ENCODE results near the gene KRT76.
"Not testable (repeated sequence)": the region's sequence is repeated elsewhere in the genome, so short reads cannot be mapped to it uniquely, and the experiment has no call there.

Gene KRT76

GRCh38 chr12:52796429-52796794 is 19.3 kb upstream of the KRT76 start:
- DNase-seq: no peak

GRCh38 chr12:52795694-52796428 is 18.7 kb upstream of the KRT76 start, which contains the start of gene KRT3:
Gene KRT3 (minus strand): TSS chr12:52796117. CDS start chr12:52796042, 75 bp downstream.
- no peak for DNase-seq

- not testable (repeated sequence) for DNase-seq
Observed at GRCh38 chr12:52795332-52795674, 18.2 kb upstream of the KRT76 start.

DNA sequence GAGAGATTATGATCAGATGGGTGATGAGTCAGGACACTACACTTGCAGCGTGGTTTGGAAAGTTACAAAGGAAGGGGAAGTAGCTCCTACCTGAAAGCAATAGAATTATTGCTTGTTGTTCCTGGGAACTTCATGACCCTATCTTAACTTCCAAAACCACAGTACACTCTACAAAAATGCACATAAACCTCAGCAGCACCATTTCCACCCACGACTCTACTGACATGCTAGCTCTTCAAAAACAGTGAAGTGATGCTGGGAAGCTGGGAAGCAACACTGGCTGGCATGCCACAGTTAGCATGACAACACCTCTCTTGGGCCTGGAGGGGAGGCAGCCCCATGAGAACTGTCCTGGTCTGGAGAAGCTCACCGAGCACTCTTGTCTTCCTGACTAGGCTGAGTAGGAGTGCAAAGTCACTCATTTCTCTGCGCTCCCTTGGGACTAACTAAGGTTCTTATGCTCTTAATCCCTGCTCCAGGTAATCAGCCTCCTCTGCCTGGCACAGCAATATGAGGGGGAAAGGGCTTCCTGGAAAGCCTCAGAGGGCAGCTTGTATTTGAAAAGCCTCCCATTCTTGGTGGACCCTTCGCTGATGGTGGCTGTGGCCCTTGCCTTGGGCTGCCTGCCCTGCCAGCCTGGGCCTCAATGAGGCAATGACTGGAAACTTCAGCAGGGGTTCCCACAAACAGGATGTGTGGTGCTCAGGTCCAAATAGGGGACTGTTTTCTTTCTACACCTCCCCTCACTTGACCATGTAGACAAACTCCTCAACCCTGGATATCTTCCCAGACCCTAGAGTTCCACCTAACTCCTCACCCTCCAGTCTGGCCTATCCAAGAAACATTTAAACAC is 17.6 kb upstream of the KRT76 start:
- DNase-seq: peak; percentile 69

DNA sequence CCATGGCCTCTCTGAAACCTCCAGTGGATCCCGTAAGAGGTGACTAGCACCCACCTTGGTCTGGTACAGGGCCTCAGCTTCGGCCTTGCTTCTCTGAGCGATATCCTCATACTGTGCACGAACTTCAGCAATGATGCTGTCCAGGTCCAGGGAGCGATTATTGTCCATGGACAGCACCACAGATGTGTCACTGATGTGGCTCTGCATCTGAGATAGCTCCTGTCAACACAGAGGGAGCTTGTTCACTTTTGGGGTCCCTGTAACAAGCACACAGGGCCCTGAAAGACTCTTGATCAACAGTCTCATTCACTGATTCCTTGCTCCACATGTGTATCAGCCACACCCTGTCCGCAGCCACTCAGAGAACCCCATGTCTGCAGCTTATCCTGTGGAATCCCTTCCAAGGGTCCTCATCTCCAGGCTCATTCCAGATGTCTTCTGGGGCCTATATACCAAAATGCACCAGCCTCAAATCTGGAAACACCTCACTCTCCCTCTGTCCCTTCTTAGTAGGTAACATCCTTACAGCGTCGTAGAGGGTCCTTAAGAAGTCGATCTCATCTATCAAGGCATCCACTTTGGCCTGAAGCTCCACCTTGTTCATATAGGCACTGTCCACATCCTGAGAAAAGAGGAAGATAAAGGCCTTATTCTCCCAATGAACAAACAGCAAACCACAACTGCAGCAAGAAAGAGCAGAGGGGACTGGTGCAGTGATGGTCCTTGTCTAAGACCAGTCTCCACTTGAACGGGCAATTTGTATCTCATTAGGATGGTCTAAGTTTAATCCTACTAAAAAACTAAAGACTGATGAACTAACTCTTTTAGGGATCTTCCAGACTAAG is 15.3 kb upstream of the KRT76 start:
- no peak for DNase-seq

DNA sequence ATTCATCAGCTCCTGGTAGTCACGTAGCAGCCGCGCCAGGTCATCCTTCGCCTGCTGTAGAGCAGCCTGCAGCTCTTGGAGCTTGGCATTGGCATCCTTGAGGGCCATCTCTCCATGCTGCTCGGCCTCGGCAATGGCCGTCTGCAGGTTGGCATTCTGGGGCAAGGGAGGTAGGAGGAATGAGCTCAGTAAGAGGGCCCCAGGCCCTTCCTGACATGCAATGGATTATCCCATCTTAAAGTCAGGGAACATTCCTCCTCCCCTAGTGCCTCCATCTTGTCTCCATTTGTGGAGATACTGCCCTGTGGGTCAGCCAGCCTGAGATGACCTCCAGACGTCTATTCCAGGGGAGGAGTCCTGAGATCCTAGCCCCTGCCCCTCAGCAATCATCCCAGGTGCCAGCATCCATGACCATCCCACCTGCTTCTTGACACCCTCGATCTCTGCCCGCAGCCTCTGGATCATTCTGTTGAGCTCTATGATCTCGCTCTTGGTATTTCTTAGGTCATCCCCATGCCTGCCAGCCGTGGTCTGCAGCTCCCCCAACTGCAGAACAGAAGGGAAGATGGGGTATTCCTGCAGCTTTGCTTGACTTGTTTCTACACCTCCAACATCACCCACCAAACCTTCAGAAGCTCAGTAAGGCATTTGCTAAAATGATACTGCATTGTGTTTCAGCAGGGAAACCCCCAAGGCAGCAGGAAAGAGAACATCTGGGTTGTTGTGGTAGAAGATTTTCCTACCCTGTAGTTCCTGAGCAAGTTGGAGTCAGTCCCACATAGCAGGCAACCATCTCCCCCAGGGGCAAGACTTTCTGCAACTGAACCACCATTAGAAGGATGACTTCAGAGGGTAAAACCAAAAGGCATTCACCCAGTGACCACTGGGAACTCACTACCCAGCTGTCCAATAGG is 14.4 kb upstream of the KRT76 start:
- DNase-seq: no peak

DNA sequence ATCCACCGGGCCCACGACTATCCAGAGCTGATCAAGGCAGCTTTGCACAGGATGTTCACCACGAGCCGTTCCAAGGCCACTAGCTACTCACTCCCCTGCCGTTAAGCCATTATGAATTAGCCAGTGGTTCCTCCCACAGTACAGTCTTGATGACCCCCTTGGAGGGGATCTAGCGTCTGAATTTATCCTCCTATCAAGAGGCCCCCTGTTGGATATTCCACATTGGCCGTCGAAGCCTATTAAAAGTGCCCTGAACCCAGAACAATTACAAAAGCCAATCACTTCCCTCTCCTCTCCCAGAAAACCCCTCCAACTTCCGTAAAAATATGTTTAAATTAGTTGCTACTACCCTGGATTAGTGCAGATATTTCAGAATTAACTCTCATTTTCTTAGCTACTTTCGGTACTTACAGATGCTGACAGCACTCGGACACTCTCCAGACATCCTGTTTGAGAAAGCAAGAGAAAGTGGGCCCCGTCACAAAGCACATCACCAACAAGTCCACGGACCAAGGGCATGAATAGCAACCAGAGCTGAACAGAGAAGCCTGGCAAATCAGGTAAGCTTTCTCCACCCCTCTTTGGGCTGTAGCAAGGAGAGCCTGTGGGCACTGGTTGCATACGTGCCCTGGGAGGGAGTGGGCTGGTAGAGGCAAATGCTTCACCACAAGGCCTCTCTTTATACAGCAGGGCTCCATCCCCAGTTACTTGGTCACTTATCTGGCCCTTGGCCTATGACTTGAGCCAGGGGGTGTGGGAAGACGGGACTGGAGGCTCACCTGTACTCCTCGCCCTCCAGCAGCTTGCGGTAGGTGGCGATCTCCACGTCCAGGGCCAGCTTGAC is 13.5 kb upstream of the KRT76 start:
- DNase-seq: no peak

- DNase-seq: no peak
Observed at GRCh38 chr12:52789637-52790426, 12.7 kb upstream of the KRT76 start.

GRCh38 chr12:52788876-52789636 is 11.9 kb upstream of the KRT76 start:
- DNase-seq: no peak

DNA sequence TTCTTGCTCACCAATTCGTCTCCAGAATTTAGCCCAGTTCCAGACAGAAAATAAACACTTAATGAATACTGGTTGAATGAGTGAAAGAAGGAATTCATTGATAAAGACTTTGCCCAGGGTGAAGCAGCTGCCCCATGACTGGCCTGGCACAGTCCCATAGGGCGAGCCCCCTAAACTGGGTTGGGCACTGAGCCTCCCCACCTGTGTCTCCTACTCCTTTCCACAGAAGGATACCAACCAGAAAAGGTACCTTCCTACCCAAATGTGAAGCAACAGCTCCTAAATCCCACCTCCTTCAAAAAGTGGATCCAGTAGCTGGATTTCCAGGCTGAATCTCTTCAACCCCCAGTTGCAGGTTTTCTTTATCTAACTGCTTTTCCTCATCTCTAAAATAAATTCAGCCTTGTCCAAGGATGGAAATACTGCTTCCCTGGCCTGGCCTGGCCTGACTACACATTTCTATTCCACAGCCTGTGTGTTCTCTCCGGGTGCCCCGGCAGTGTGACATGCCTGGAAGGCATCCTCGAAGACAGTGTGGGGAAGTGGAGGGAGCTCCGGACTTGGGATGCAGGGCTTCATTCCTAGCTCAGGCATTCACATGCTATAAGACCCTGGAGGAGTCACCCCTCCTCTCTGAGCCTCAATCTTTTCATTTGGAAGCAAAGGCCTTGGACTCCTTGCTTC is 11.2 kb upstream of the KRT76 start:
- DNase-seq: no peak

DNA sequence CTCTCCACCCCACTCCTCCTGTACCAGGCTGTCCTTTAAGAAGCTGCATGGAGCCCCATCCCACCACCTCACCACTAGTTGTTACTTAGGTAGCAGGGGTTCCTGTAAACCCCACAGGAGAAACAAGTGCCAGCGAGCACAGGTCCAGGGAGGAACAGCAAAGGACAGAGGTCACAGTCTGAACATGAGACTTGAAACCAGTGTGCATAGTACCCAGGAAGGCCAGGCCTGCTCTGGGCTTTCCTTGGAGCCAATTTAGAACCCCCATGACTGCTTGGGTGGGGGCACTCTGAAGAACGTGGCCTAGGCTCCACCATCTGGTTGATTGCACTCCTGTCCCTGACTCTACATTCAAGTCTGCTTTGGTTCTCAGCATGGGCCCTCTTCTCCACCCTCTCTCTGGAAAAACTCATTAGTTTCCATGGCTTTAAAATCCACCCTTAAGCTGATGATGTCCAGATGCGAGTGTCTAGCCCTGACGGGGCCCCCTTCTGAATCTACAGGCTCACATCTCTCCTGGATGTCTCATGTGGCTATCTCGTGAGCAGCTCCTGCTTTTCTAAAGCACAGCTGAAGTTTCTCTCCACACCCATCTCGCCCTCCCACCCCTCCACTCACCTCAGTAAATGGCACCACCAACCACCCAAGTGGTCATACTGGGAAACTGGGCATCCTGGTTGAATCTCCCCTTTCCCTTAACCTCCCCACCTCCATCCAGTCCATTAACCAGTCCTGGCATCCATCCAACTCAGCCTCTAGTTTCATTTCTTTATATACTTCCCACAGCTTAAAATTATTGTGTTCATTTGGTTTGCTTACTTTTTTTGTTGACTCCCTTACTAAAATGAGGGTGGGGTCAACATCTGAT is 10.4 kb upstream of the KRT76 start:
- no peak for DNase-seq

DNA sequence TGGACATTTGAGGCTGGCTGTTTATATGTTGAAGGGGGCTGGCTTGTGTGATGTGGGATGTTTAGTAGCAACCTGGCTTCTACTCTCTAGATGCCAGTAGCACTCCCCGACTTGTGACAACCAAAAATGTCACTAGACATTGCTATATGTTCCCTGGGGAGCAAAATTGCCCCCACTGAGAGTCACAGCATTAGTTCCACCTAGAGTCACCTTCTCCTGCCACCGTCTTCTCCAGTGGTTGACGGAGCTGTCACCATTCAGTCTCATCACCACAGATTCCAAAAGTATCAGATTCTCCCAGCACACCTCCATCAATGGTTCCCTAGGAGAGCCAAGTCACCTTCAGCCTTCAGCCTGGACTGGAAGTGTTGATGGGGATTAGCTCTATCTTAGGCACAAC is 7.8 kb upstream of the KRT76 start:
- DNase-seq: no peak

GRCh38 chr12:52783563-52784316 is 6.6 kb upstream of the KRT76 start:
- no peak for DNase-seq

DNA sequence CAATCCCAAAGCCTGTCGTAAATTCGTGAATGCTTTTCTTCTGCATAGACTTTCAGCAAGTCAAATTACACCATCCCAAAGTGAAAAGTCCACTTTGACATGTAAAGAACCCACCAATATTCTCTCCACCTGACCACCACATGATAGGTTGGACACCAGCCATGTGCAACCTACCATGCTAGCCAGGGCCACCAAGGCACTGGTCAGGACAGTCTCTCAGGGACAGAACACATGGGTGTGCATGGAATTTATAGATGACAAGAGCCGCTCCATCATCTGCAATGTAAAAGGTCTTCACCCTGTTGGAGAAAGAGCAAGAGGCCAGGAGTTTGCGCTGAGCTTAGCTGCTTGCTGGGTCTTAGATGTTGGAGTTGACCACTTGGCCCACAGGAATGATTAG is 5.4 kb upstream of the KRT76 start:
- no peak for DNase-seq

DNA sequence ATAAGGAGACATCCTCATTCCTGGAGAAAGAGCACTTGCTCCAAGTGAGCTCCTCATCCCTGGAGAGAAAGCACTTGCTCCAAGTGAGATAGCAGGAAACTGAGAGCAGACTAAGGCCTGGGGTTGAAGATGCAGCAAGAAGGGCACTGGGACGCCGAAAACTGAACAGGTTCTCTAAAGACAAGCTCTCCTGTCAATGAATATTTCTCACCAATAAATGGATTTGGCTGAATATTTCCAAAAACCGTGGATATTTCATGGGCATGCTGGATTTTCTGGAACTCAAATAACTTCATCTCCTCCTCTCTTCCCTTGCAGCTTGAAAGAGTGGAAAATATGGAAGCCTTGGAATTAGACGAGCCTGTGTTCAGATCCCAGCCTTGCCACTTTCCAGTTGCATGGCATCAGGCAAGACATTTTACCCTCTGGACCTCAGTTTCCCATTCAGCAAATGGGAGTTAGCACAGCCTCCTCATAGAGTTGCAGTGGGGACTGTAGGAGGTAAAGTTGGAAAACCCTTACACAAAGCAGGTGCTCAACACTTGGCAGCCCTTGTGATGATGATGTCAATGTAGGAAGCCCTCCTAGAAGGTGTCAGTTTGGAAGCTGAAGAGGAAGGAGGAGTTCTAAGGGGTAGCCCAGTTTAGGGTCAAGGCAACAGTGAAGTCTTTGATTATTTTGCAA is 4.4 kb upstream of the KRT76 start:
- DNase-seq: no peak

DNA sequence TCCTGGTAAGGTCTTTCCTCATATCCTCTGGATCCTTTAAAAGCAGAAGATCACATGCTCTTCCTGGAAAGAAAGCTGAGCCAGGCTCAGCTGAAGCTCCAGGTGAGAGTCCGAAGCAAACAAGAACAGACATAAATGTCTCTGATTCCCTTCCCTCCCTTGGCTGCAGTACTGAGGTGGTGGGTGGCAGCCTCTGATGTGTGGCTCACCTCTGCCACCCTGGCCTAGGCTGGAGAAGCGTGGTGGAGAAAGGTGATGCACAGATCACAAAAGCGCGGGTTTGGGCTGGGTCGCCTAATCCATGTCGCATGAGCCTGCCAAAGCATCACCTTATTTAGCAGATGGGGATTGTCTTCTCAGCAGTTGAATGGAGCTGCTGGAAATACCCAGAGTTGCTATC is 2.8 kb upstream of the KRT76 start:
- no peak for DNase-seq

- DNase-seq: no peak
Observed at GRCh38 chr12:52778833-52779232, 1.7 kb upstream of the KRT76 start.
